ENCODE measurements around the gene WDR89.

The WDR89 gene

GRCh38 chr14:63666335-63666734 lies 24.7 kb upstream of the WDR89 start:
- TF ChIP-seq TAF1 (IDR thresholded peaks at IDR 0.05; ENCODE audit: borderline replicate concordance, insufficient read depth, low read length) = no peak
- TF ChIP-seq, protein P1, sequence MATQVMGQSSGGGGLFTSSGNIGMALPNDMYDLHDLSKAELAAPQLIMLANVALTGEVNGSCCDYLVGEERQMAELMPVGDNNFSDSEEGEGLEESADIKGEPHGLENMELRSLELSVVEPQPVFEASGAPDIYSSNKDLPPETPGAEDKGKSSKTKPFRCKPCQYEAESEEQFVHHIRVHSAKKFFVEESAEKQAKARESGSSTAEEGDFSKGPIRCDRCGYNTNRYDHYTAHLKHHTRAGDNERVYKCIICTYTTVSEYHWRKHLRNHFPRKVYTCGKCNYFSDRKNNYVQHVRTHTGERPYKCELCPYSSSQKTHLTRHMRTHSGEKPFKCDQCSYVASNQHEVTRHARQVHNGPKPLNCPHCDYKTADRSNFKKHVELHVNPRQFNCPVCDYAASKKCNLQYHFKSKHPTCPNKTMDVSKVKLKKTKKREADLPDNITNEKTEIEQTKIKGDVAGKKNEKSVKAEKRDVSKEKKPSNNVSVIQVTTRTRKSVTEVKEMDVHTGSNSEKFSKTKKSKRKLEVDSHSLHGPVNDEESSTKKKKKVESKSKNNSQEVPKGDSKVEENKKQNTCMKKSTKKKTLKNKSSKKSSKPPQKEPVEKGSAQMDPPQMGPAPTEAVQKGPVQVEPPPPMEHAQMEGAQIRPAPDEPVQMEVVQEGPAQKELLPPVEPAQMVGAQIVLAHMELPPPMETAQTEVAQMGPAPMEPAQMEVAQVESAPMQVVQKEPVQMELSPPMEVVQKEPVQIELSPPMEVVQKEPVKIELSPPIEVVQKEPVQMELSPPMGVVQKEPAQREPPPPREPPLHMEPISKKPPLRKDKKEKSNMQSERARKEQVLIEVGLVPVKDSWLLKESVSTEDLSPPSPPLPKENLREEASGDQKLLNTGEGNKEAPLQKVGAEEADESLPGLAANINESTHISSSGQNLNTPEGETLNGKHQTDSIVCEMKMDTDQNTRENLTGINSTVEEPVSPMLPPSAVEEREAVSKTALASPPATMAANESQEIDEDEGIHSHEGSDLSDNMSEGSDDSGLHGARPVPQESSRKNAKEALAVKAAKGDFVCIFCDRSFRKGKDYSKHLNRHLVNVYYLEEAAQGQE (IDR thresholded peaks at IDR 0.05; ENCODE audit: insufficient read depth in 1 of 2, low read depth in 2 of 2, low read length in 2 of 2) = no peak
- no peak for TF ChIP-seq SIN3A (IDR thresholded peaks at IDR 0.05; ENCODE audit: borderline replicate concordance, insufficient read depth, low read length)
- no peak for TF ChIP-seq FOXP2 (optimal IDR thresholded peaks at IDR 0.05; ENCODE audit: borderline replicate concordance, extremely low read depth, extremely low read length, insufficient read depth)
- TF ChIP-seq POLR2AphosphoS5 (IDR thresholded peaks at IDR 0.05; ENCODE audit: low read depth, low read length) = no peak

- TF ChIP-seq SIN3A (IDR thresholded peaks at IDR 0.05; ENCODE audit: borderline replicate concordance, insufficient read depth, low read length) (no peak), TAF1 (IDR thresholded peaks at IDR 0.05; ENCODE audit: borderline replicate concordance, insufficient read depth, low read length) (no peak), FOXP2 (optimal IDR thresholded peaks at IDR 0.05; ENCODE audit: borderline replicate concordance, extremely low read depth, extremely low read length, insufficient read depth) (no peak), POLR2AphosphoS5 (IDR thresholded peaks at IDR 0.05; ENCODE audit: low read depth, low read length) (no peak)
- TF ChIP-seq, protein P1 (IDR thresholded peaks at IDR 0.05; ENCODE audit: insufficient read depth in 1 of 2, low read depth in 2 of 2, low read length in 2 of 2) = no peak
These were observed 22.0 kb upstream of the WDR89 start for GRCh38 chr14:63663428-63664341.

DNA sequence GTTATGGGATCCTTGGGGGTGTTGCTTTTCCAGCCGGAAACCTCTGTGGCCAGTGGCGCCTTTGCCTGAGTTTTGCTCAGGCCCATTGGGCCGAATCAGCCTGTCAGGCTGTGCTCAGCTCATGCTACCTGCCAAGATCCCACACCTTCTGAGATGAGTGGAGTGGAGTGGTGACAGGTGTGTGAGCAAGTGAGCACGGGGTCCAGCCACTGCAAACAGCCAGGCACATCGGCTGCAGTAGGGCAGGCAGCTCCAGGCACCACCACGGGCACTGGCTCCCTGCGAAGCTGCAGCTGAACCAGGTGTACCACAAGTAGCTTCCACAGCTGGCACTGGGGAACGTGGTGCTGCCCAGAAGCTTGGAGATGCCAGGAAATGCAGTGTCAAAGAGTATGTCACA lies 21.1 kb upstream of the WDR89 start:
- TF ChIP-seq FOXP2 (optimal IDR thresholded peaks at IDR 0.05; ENCODE audit: borderline replicate concordance, extremely low read depth, extremely low read length, insufficient read depth) (no peak), SIN3A (IDR thresholded peaks at IDR 0.05; ENCODE audit: borderline replicate concordance, insufficient read depth, low read length) (no peak), TAF1 (IDR thresholded peaks at IDR 0.05; ENCODE audit: borderline replicate concordance, insufficient read depth, low read length) (no peak), POLR2AphosphoS5 (IDR thresholded peaks at IDR 0.05; ENCODE audit: low read depth, low read length) (no peak)
- TF ChIP-seq, protein P1 (IDR thresholded peaks at IDR 0.05; ENCODE audit: insufficient read depth in 1 of 2, low read depth in 2 of 2, low read length in 2 of 2) = no peak

DNA sequence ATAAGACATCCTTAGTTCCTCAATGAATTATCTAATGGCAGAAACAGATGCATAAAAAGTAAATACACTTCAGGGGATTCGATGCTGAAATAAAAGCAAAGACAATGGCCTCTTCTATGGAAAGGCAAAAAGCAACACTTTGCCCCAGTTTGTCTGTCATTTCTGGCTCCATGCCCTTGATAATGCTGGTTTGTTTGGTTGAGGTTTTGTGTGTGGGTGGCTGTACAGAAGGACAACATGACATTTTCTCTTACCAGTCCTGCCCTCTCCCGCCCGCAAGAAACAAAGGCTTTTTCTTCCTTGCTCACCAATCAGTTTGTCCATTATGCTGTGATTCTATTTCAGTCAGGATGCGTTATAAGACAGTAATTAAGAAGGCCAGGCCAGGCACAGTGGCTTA lies 18.1 kb upstream of the WDR89 start:
- TF ChIP-seq SIN3A (IDR thresholded peaks at IDR 0.05; ENCODE audit: borderline replicate concordance, insufficient read depth, low read length) = no peak
- TF ChIP-seq FOXP2 (optimal IDR thresholded peaks at IDR 0.05; ENCODE audit: borderline replicate concordance, extremely low read depth, extremely low read length, insufficient read depth) = no peak
- TF ChIP-seq, protein P1 (IDR thresholded peaks at IDR 0.05; ENCODE audit: insufficient read depth in 1 of 2, low read depth in 2 of 2, low read length in 2 of 2) = no peak
- no peak for TF ChIP-seq TAF1 (IDR thresholded peaks at IDR 0.05; ENCODE audit: borderline replicate concordance, insufficient read depth, low read length)
- no peak for TF ChIP-seq POLR2AphosphoS5 (IDR thresholded peaks at IDR 0.05; ENCODE audit: low read depth, low read length)
